Hematopoietic multipotent progenitor cell treated with erythropoietin and hydrocortisone succinate and interleukin-3 and kit ligand, for 4 days (in vitro differentiated cells): ENCODE measurements around the gene FUCA1.
A peak's percentile ranks its signal among the peaks of the same experiment; 100 is the strongest.

Experiments
- DNase-seq: peaks from one replicate; pipeline ENCODE4 v3.0.0-alpha.2; 2015

FUCA1 gene

GRCh38 chr1:23800400-23801337 lies 67.4 kb downstream of the FUCA1 start, which contains the start of gene GALE:
Gene GALE (minus strand): TSS chr1:23800754. CDS start chr1:23799007, 1,747 bp downstream.
- peak; percentile 99 for DNase-seq

- peak; percentile 76 for DNase-seq
Observed at GRCh38 chr1:23799570-23800399, 68.3 kb downstream of the FUCA1 start.

GRCh38 chr1:23799255-23799569 lies 68.9 kb downstream of the FUCA1 start:
- no peak for DNase-seq

- peak; percentile 67 for DNase-seq
Observed at GRCh38 chr1:23798662-23799142, 69.4 kb downstream of the FUCA1 start.

- no peak for DNase-seq
Observed at GRCh38 chr1:23797478-23798448, 70.3 kb downstream of the FUCA1 start.

GRCh38 chr1:23796466-23797271 lies 71.4 kb downstream of the FUCA1 start:
- no peak for DNase-seq

- no peak for DNase-seq
Observed at GRCh38 chr1:23795676-23796465, 72.2 kb downstream of the FUCA1 start.
